Vagina (tissue), 2 donors: Measurements from ENCODE around the gene ZFP3. TPM values are rescaled to one million over a fixed set of nuclear protein-coding genes. Genes with fewer than 3 reads are reported as not detected.
A peak's percentile ranks its signal among the peaks of the same experiment; 100 is the strongest.
"Not testable (repeated sequence)": the region's sequence is repeated elsewhere in the genome, so short reads cannot be mapped to it uniquely, and the experiment has no call there.

Source experiments
- DNase-seq, 2 donors: peaks; one replicate each; pipeline ENCODE4 v3.0.0-alpha.2; 2017; ENCODE audit errors: extremely low spot score in 2 of 2
- H3K27ac ChIP-seq: fragments of 200-600 bp; sonication (generic); one replicate; pipeline ENCODE4 v1.5.1; 2019
- H3K27me3 ChIP-seq: fragments of 200-600 bp; sonication (generic); one replicate; pipeline ENCODE4 v1.5.1; 2019
- H3K36me3 ChIP-seq, 2 donors: fragments of 200-600 bp; sonication (generic); one replicate each; pipeline ENCODE4 v1.5.1; 2017 to 2019
- H3K4me1 ChIP-seq: fragments of 200-600 bp; sonication (generic); one replicate; pipeline ENCODE4 v1.5.1; 2019
- H3K4me3 ChIP-seq, 2 donors: fragments of 200-600 bp; sonication (generic); 1 replicate in 1 of 2; 2 replicates in 1 of 2; pipeline ENCODE4 v1.5.1; 2016 to 2019
- H3K9me3 ChIP-seq: fragments of 200-600 bp; sonication (generic); one replicate; pipeline ENCODE4 v1.5.1; 2019
- CTCF ChIP-seq, 3 experiments: fragments of 450-650 bp in 2 of 3; fragments of 200-600 bp in 1 of 3; sonication (generic) in 1 of 3; IDR thresholded peaks; one replicate each; pipeline ENCODE4 v1.5.1; 2017 to 2019; ENCODE audit warnings: antibody characterized with exemption in 3 of 3, mild to moderate bottlenecking in 2 of 3, moderate library complexity in 2 of 3
- POLR2A ChIP-seq, 2 donors: fragments of 450-650 bp; IDR thresholded peaks; one replicate each; pipeline ENCODE4 v1.6.1; 2017; ENCODE audit warnings: antibody characterized with exemption in 2 of 2, mild to moderate bottlenecking in 2 of 2, moderate library complexity in 2 of 2
- POLR2AphosphoS5 ChIP-seq, 2 donors: sonication (generic); formaldehyde crosslinking; IDR thresholded peaks; one replicate each; pipeline ENCODE4 v1.9.0; 2017; ENCODE audit warnings: antibody characterized with exemption in 2 of 2, mild to moderate bottlenecking in 2 of 2, low read depth in 1 of 2; ENCODE audit not compliant: insufficient read depth in 1 of 2
- intact Hi-C: fragments of 100-400 bp; cut with DNase I; formaldehyde crosslinking; loops from one replicate; pipeline ENCODE4 v1.15.1; 2023
- total RNA-seq: library from RNA; depleted of rRNA; stranded (reverse); fragments of >200 nt; gene quantifications from one replicate; pipeline ENCODE4 v1.2.3, GENCODE V29; 2016

ZFP3 gene
- total RNA-seq, 1 donor from 2014 or later, result 3.4 TPM

DNA sequence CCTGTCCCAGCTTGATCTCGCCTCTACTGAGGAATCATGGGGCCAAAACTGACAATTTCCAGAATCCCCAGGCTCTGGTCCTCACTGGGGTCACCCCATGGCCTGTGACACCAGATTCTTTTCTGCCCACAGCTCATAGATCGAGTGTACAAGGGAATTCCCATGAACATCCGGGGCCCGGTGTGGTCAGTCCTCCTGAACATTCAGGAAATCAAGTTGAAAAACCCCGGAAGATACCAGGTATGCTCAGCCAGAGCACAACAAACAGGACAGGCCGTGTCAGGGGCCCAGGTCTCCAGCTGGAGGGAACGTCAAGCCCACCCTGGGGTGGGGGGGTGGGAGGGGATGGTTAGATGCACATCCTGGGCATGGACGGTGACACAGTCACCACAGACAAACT, 55.0 kb downstream of the ZFP3 start:
- H3K27me3 ChIP-seq, result no peaks in the 10 kb centered on the region
- intact Hi-C loops, result no loop called here
- no peaks in the 10 kb centered on the region for H3K4me1 ChIP-seq
- no peaks in the 10 kb centered on the region for H3K9me3 ChIP-seq
- no peak for DNase-seq
- H3K4me3 ChIP-seq, result no peak overlapping the region
- H3K27ac ChIP-seq, result no peak overlapping the region
- H3K36me3 ChIP-seq, result no peaks in the 10 kb centered on the region
- TF ChIP-seq CTCF (IDR thresholded peaks at IDR 0.05) (no peak), POLR2A (IDR thresholded peaks at IDR 0.05) (no peak), POLR2AphosphoS5 (IDR thresholded peaks at IDR 0.05; ENCODE audit: insufficient read depth in 1 of 2, low read depth in 1 of 2) (no peak)

GRCh38 chr17:5133961-5134360, 55.7 kb downstream of the ZFP3 start:
- DNase-seq, H3K27me3 ChIP-seq, H3K36me3 ChIP-seq, intact Hi-C loops, H3K27ac ChIP-seq, H3K9me3 ChIP-seq, H3K4me1 ChIP-seq, H3K4me3 ChIP-seq: not testable (repeated sequence)

DNA sequence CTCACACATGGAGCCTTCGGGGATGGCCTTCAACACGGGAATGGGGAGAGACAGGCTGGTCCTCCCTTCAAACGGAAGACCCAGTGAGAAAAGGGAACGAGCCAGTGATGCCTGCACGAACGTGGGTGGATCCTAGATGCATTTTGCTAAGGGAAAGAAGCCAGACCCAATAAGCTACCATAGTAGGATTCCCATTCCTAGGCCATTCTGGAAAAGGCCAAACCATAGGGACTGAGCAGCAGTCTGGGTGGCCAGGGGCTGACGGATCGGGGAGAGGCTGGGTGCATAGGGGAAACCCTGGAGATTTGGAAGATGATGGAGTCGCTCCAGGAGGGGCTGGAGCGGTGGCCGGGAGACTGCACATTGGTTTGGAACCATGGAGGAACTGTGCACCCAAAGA, 56.3 kb downstream of the ZFP3 start:
- H3K9me3 ChIP-seq, H3K36me3 ChIP-seq, H3K27me3 ChIP-seq, intact Hi-C loops, H3K4me3 ChIP-seq, H3K4me1 ChIP-seq, H3K27ac ChIP-seq, DNase-seq: not testable (repeated sequence)

GRCh38 chr17:5135131-5135712, 57.0 kb downstream of the ZFP3 start:
- H3K27me3 ChIP-seq, H3K27ac ChIP-seq, H3K4me1 ChIP-seq, H3K36me3 ChIP-seq, H3K4me3 ChIP-seq, intact Hi-C loops, DNase-seq, H3K9me3 ChIP-seq: not testable (repeated sequence)

- no peaks in the 10 kb centered on the region for H3K4me1 ChIP-seq
- H3K36me3 ChIP-seq, result no peaks in the 10 kb centered on the region
- no peaks in the 10 kb centered on the region for H3K9me3 ChIP-seq
- intact Hi-C loops, result no loop called here
- no peaks in the 10 kb centered on the region for H3K27me3 ChIP-seq
- DNase-seq, result peak in 1 of 2 donors; percentile 67
- H3K27ac ChIP-seq, result no peak overlapping the region
- H3K4me3 ChIP-seq, result no peak overlapping the region
- TF ChIP-seq CTCF (IDR thresholded peaks at IDR 0.05) (no peak), POLR2A (IDR thresholded peaks at IDR 0.05) (no peak), POLR2AphosphoS5 (IDR thresholded peaks at IDR 0.05; ENCODE audit: insufficient read depth in 1 of 2, low read depth in 1 of 2) (no peak)
Observed at GRCh38 chr17:5135726-5136579, 57.7 kb downstream of the ZFP3 start.

DNA sequence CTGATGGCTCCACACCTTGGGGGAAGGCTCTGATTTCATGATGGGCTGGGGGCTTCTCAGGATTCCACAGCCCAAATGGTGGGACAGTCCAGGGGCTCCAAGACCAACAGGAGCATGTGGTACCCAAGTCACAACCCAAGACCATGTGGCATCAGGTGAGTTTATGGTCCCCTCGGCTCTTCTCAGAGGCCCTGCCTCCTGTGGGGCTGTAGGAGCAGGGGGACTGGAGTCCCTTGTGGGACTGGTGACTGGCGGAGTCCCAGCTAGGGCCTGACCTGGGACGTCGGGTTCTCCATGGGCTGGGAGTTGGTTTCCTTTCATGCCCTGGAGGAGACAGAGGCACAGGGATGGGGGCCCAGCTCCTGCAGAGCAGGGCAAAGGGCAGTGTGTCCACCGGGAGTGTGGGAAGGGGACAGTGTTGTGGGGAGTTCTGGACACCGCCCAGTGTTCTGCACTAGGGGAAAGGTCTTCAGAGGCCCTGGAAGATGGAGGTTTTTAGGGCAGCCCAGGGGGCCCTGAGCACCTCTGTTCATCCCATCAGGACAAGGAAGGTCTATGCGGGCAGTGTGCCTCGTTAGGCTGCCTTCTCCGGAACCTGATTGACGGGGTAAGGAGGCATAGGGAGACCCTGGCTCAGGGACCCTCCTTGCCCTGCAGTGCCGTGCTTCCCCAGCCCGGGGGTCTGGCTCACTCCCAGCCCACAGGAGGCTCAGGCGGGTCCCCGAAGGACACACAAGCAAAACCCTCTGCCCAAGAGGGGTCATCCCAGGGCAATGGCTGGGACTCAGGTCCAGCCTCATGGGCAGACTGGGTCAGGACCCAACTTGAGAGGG, 58.5 kb downstream of the ZFP3 start:
- DNase-seq, result peak in 1 of 2 donors; percentile 79
- intact Hi-C loops, result not testable (repeated sequence)

GRCh38 chr17:5137511-5138197, 59.4 kb downstream of the ZFP3 start:
- DNase-seq, H3K36me3 ChIP-seq, H3K27me3 ChIP-seq, H3K9me3 ChIP-seq, intact Hi-C loops, H3K27ac ChIP-seq, H3K4me1 ChIP-seq, H3K4me3 ChIP-seq: not testable (repeated sequence)

More for the DNA sequence above, 58.5 kb downstream of the ZFP3 start:
- not testable (repeated sequence) for H3K4me3 ChIP-seq, H3K36me3 ChIP-seq, H3K27ac ChIP-seq, H3K9me3 ChIP-seq, H3K27me3 ChIP-seq, H3K4me1 ChIP-seq

- intact Hi-C loops, H3K27me3 ChIP-seq, DNase-seq, H3K4me3 ChIP-seq, H3K27ac ChIP-seq, H3K36me3 ChIP-seq, H3K9me3 ChIP-seq, H3K4me1 ChIP-seq: not testable (repeated sequence)
Observed at GRCh38 chr17:5138198-5138544, 59.9 kb downstream of the ZFP3 start.
